Kidney (tissue), 14 donors: Measurements from ENCODE around the gene XKR3. TPM values are rescaled to one million over a fixed set of nuclear protein-coding genes. Genes with fewer than 3 reads are reported as not detected.
"Not testable (repeated sequence)": the region's sequence is repeated elsewhere in the genome, so short reads cannot be mapped to it uniquely, and the experiment has no call there.

ENCODE experiments used
- DNase-seq, 5 donors: peaks; one replicate each; pipeline ENCODE4 v3.0.0-alpha.2; 2013 to 2020
- FAIRE-seq: peaks from 2 replicates; lab custom pipeline; 2012; peaks lifted over from hg19 to GRCh38; lab: Jason Lieb, UNC
- H3K27ac ChIP-seq, 2 donors: one replicate each; pipeline ENCODE4 v1.7.0; 2013; ENCODE audit warnings: low read depth in 2 of 2, low read length in 2 of 2, inconsistent platforms in 1 of 2
- H3K27me3 ChIP-seq: one replicate; pipeline ENCODE4 v1.7.1; 2013; ENCODE audit warnings: low read length, inconsistent platforms; ENCODE audit not compliant: control insufficient read depth, insufficient read depth
- H3K36me3 ChIP-seq, 3 donors: one replicate each; pipeline versions ENCODE4 v1.7.0 to v1.7.1; 2013; ENCODE audit warnings: low read length in 3 of 3, control low read depth in 1 of 3, inconsistent platforms in 1 of 3; ENCODE audit not compliant: insufficient read depth in 3 of 3, control insufficient read depth in 2 of 3
- H3K4me1 ChIP-seq, 3 donors: one replicate each; pipeline versions ENCODE4 v1.7.0 to v1.7.1; 2013; ENCODE audit warnings: low read length in 3 of 3, inconsistent platforms in 1 of 3, low read depth in 1 of 3; ENCODE audit not compliant: control insufficient read depth in 2 of 3, insufficient read depth in 2 of 3
- H3K4me3 ChIP-seq, 3 donors: one replicate each; pipeline versions ENCODE4 v1.7.0 to v1.8.1; 2013; ENCODE audit warnings: low read length in 3 of 3, control low read depth in 1 of 3, inconsistent platforms in 1 of 3
- H3K9ac ChIP-seq, 3 donors: one replicate each; pipeline versions ENCODE4 v1.7.0 to v1.7.1; 2013; ENCODE audit warnings: low read length in 3 of 3, control low read depth in 1 of 3, inconsistent platforms in 1 of 3
- H3K9me3 ChIP-seq, 3 donors: one replicate each; pipeline versions ENCODE4 v1.7.0 to v1.7.1; 2013; ENCODE audit warnings: low read length in 3 of 3, control low read depth in 1 of 3, inconsistent platforms in 1 of 3; ENCODE audit not compliant: control insufficient read depth in 2 of 3, insufficient read depth in 1 of 3
- CTCF ChIP-seq: IDR thresholded peaks from 3 replicates; pipeline ENCODE4 v1.5.1; 2012; ENCODE audit warnings: mild to moderate bottlenecking, moderate library complexity, borderline replicate concordance; ENCODE audit not compliant: insufficient read depth; ENCODE audit errors: extremely low read depth
- intact Hi-C: fragments of 100-400 bp; cut with DNase I; formaldehyde crosslinking; loops from one replicate; pipeline ENCODE4 v1.11.1; 2022
- polyA plus RNA-seq: library from polyadenylated mRNA; stranded (reverse); fragments of 350-450 nt; fragmentation: Illumina TruSeq; extraction: RNeasy Lipid Tissue Mini Kit (QIAGEN cat#74804); gene quantifications from one replicate; pipeline ENCODE4 v1.2.3, GENCODE V29; 2014; ENCODE audit warnings: low read depth, low replicate concordance; ENCODE audit not compliant: insufficient read depth
- total RNA-seq: library from RNA; stranded (reverse); fragmentation: NEBNext Ultra II Directional; extraction: Animal tissue kit (Norgen Biotek cat#: 25700); gene quantifications from one replicate; pipeline ENCODE4 v1.2.1, GENCODE V29; 2021
- donor health status: control.
- donor health status: control.
- donor health status: control.
- donor health status: control.
- donor health status: control.
- donor health status: DM: yes; HTN: yes; CAD: no.
- donor health status: Normal renal cell carcinoma (clear cell type).

Gene XKR3
- total and polyA plus RNA-seq, 2 donors from 2014 or later, result not detected

GRCh38 chr22:16774911-16775500 is 50.2 kb downstream of the XKR3 start:
- H3K4me3 ChIP-seq, result no peak overlapping the region
- H3K27ac ChIP-seq, result no peak overlapping the region
- no peaks in the 10 kb centered on the region for H3K27me3 ChIP-seq
- H3K9ac ChIP-seq, result no peak overlapping the region
- no peak for DNase-seq
- no peak for FAIRE-seq
- intact Hi-C loops, result no loop called here
- H3K36me3 ChIP-seq, result no peaks in the 10 kb centered on the region
- no peak for TF ChIP-seq CTCF
- H3K4me1 ChIP-seq, result no peaks in the 10 kb centered on the region
- H3K9me3 ChIP-seq, result no peaks in the 10 kb centered on the region

GRCh38 chr22:16771569-16771968 is 53.6 kb downstream of the XKR3 start:
- H3K4me3 ChIP-seq, FAIRE-seq, H3K36me3 ChIP-seq, H3K9me3 ChIP-seq, H3K9ac ChIP-seq, H3K4me1 ChIP-seq, H3K27ac ChIP-seq, intact Hi-C loops, DNase-seq, H3K27me3 ChIP-seq: not testable (repeated sequence)

- FAIRE-seq, H3K27me3 ChIP-seq, H3K9me3 ChIP-seq, H3K9ac ChIP-seq, H3K27ac ChIP-seq, intact Hi-C loops, H3K36me3 ChIP-seq, DNase-seq, H3K4me1 ChIP-seq, H3K4me3 ChIP-seq: not testable (repeated sequence)
Measured at GRCh38 chr22:16767927-16768326, 57.3 kb downstream of the XKR3 start.

GRCh38 chr22:16762224-16762623 is 63.0 kb downstream of the XKR3 start:
- H3K27me3 ChIP-seq, H3K9me3 ChIP-seq, DNase-seq, H3K36me3 ChIP-seq, intact Hi-C loops, H3K4me1 ChIP-seq, H3K27ac ChIP-seq, FAIRE-seq, H3K4me3 ChIP-seq, H3K9ac ChIP-seq: not testable (repeated sequence)

GRCh38 chr22:16760416-16760815 is 64.8 kb downstream of the XKR3 start:
- H3K9me3 ChIP-seq, H3K36me3 ChIP-seq, H3K27ac ChIP-seq, intact Hi-C loops, H3K4me3 ChIP-seq, DNase-seq, H3K9ac ChIP-seq, H3K4me1 ChIP-seq, FAIRE-seq, H3K27me3 ChIP-seq: not testable (repeated sequence)

- FAIRE-seq, H3K9ac ChIP-seq, H3K4me1 ChIP-seq, DNase-seq, H3K27ac ChIP-seq, H3K27me3 ChIP-seq, H3K9me3 ChIP-seq, H3K4me3 ChIP-seq, H3K36me3 ChIP-seq, intact Hi-C loops: not testable (repeated sequence)
Measured at GRCh38 chr22:16749282-16749681, 75.9 kb downstream of the XKR3 start.

- H3K9ac ChIP-seq, H3K9me3 ChIP-seq, H3K36me3 ChIP-seq, intact Hi-C loops, H3K4me1 ChIP-seq, H3K27me3 ChIP-seq, FAIRE-seq, H3K27ac ChIP-seq, DNase-seq, H3K4me3 ChIP-seq: not testable (repeated sequence)
Measured at GRCh38 chr22:16748160-16748929, 76.9 kb downstream of the XKR3 start.
